GM18873 (cell line): ENCODE measurements around the gene SASH1.

Experiments used
- ATAC-seq: cut with Tn5 transposase; IDR thresholded peaks from one replicate; pipeline ENCODE4 v1.9.1; 2021; ENCODE audit warnings: mild to moderate bottlenecking, moderate library complexity, moderate number of reproducible peaks; ENCODE audit not compliant: unreplicated experiment, low FRiP score

The SASH1 gene

GRCh38 chr6:148472171-148473105 is 129.8 kb downstream of the SASH1 start:
- ATAC-seq: no peak

GRCh38 chr6:148479497-148479896 is 136.9 kb downstream of the SASH1 start:
- no peak for ATAC-seq

GRCh38 chr6:148487461-148487860 is 144.8 kb downstream of the SASH1 start:
- ATAC-seq: no peak

- no peak for ATAC-seq
These were observed 149.1 kb downstream of the SASH1 start for GRCh38 chr6:148491638-148492251.

GRCh38 chr6:148492654-148493290 is 150.1 kb downstream of the SASH1 start:
- ATAC-seq: no peak

GRCh38 chr6:148493424-148493823 is 150.8 kb downstream of the SASH1 start:
- no peak for ATAC-seq

GRCh38 chr6:148494226-148494625 is 151.6 kb downstream of the SASH1 start:
- no peak for ATAC-seq

GRCh38 chr6:148495029-148495428 is 152.4 kb downstream of the SASH1 start:
- ATAC-seq: no peak

GRCh38 chr6:148497257-148497656 is 154.6 kb downstream of the SASH1 start:
- no peak for ATAC-seq

- ATAC-seq: no peak
These were observed 155.1 kb downstream of the SASH1 start for GRCh38 chr6:148497717-148498116.

GRCh38 chr6:148500402-148500801 is 157.8 kb downstream of the SASH1 start:
- no peak for ATAC-seq

- no peak for ATAC-seq
These were observed 158.5 kb downstream of the SASH1 start for GRCh38 chr6:148501178-148501590.

- no peak for ATAC-seq
These were observed 159.6 kb downstream of the SASH1 start for GRCh38 chr6:148502083-148502772.

GRCh38 chr6:148502773-148503135 is 160.1 kb downstream of the SASH1 start:
- no peak for ATAC-seq

- no peak for ATAC-seq
These were observed 161.1 kb downstream of the SASH1 start for GRCh38 chr6:148503703-148504102.

GRCh38 chr6:148507774-148508173 is 165.1 kb downstream of the SASH1 start:
- no peak for ATAC-seq

GRCh38 chr6:148508401-148509041 is 165.9 kb downstream of the SASH1 start:
- ATAC-seq: no peak

GRCh38 chr6:148509119-148509799 is 166.6 kb downstream of the SASH1 start:
- ATAC-seq: no peak

GRCh38 chr6:148509800-148510581 is 167.4 kb downstream of the SASH1 start:
- ATAC-seq: no peak
